ENCODE results near the gene ZBTB7C. TPM values are rescaled to one million over a fixed set of nuclear protein-coding genes. Genes with fewer than 3 reads are reported as not detected.

ZBTB7C gene
- total RNA-seq, 2 experiments from 2014 or later = not detected

DNA sequence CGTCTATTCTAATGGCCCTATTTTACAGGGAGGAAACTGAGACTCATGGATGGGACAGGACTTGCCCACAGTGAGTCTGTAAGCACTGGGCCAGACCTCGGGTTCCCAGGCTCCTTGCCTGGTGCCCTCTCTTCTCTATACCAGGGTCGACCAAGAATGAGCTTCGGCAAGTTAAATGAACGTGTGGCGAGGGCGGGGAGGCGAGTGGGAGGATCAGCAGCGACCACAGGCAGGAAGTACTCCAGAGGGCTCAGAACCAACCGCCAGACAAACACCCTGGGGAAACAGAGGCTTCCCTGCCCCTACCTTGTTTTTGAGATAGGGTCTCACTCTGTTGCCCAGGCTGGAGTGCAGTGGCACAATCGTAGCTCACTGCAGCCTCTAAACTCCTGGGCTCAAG lies 301.0 kb downstream of the ZBTB7C start:
- H3K4me2 ChIP-seq (ENCODE audit: low read length) = no peak overlapping the region
- H3K36me3 ChIP-seq (ENCODE audit: insufficient read depth, low read length) = no peaks in the 10 kb centered on the region
- no peaks in the 10 kb centered on the region for H3K4me1 ChIP-seq (ENCODE audit: insufficient read depth, low read length, poor library complexity, severe bottlenecking)
- TF ChIP-seq EZH2phosphoT487 (IDR thresholded peaks at IDR 0.05; ENCODE audit: borderline replicate concordance, low read depth, low read length) = no peak
- TF ChIP-seq, protein P1, sequence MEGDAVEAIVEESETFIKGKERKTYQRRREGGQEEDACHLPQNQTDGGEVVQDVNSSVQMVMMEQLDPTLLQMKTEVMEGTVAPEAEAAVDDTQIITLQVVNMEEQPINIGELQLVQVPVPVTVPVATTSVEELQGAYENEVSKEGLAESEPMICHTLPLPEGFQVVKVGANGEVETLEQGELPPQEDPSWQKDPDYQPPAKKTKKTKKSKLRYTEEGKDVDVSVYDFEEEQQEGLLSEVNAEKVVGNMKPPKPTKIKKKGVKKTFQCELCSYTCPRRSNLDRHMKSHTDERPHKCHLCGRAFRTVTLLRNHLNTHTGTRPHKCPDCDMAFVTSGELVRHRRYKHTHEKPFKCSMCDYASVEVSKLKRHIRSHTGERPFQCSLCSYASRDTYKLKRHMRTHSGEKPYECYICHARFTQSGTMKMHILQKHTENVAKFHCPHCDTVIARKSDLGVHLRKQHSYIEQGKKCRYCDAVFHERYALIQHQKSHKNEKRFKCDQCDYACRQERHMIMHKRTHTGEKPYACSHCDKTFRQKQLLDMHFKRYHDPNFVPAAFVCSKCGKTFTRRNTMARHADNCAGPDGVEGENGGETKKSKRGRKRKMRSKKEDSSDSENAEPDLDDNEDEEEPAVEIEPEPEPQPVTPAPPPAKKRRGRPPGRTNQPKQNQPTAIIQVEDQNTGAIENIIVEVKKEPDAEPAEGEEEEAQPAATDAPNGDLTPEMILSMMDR (conservative IDR thresholded peaks at IDR 0.05; ENCODE audit: low read length) = no peak
- no peaks in the 10 kb centered on the region for H3K9me3 ChIP-seq (ENCODE audit: low read length)
- no peaks in the 10 kb centered on the region for H3K9me2 ChIP-seq (ENCODE audit: insufficient read depth, low read length)
- intact Hi-C loops (cut with micrococcal nuclease; ENCODE audit: unreplicated experiment) = no loop called here
- H3K4me3 ChIP-seq (ENCODE audit: low read depth, low read length, poor library complexity, severe bottlenecking) = no peak overlapping the region
- H3K79me2 ChIP-seq (ENCODE audit: insufficient read depth, low read depth, low read length) = no peaks in the 10 kb centered on the region
- no TSS peak for BruUV-seq (replicated peaks)
- H2AFZ ChIP-seq (ENCODE audit: low read length) = no peak overlapping the region
- no peaks in the 10 kb centered on the region for H4K20me1 ChIP-seq (ENCODE audit: insufficient read depth, low read length)
- CTCF ChIA-PET (ENCODE audit: unreplicated experiment) = no interaction called here
- POLR2A ChIA-PET = interaction anchor here (1.2 kb wide), 1 partner anchor 10 kb away, joined by 6 read pairs; no protein-coding TSS in a partner anchor
- H3K27ac ChIP-seq (ENCODE audit: low read depth, low read length, poor library complexity, severe bottlenecking) = no peak overlapping the region
- no peak for DNase-seq (ENCODE audit: low spot score)

DNA sequence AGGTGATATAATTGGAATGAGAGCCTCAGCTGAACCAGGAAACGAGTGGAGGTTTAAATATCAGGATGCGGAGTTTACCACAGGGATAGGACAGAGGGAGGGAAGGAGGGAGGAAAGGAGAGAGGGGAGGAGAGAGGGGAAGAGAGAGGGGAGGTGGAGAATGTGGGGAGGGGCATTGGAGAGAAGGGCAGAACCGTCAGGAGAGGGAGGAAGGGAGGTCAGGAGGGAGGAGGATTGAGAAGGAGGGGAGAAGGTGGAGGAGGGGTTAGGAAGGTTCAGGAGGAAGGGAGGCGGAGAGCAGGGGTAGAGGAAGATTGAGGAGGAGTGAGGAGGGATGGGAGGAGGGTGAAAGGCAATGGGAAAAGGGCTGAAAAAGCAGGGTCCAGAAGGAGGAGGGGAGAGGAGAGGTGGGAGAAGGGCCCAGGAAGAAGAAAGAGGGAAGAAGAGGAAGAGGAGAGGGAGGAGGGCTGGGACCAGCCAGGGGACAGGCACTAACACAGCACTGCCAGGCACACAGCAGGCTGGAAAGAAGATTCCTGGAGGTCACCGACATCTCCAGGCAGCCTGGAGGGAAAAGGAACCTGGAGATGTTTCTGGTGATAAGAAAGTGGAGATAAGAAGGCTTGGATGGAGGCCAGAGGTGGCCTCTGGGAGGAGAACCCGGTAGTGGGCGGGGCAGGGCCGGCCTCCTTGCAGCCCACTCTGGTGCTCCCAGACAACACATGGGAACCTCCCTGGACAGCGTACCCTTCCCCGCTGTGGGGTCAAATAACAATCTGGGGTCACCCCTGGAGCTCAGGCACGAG lies 302.0 kb downstream of the ZBTB7C start:
- no peaks in the 10 kb centered on the region for H3K9me2 ChIP-seq (ENCODE audit: insufficient read depth, low read length)
- POLR2A ChIA-PET = interaction anchor here (1.2 kb wide), 1 partner anchor 11 kb away, joined by 6 read pairs; no protein-coding TSS in a partner anchor
- intact Hi-C loops (cut with micrococcal nuclease; ENCODE audit: unreplicated experiment) = no loop called here
- H3K4me1 ChIP-seq (ENCODE audit: insufficient read depth, low read length, poor library complexity, severe bottlenecking) = no peaks in the 10 kb centered on the region
- H3K4me3 ChIP-seq (ENCODE audit: low read depth, low read length, poor library complexity, severe bottlenecking) = no peak overlapping the region
- H2AFZ ChIP-seq (ENCODE audit: low read length) = no peak overlapping the region
- no peak overlapping the region for H3K4me2 ChIP-seq (ENCODE audit: low read length)
- DNase-seq (ENCODE audit: low spot score) = no peak
- H3K27ac ChIP-seq (ENCODE audit: low read depth, low read length, poor library complexity, severe bottlenecking) = no peak overlapping the region
- CTCF ChIA-PET (ENCODE audit: unreplicated experiment) = no interaction called here
- H3K79me2 ChIP-seq (ENCODE audit: insufficient read depth, low read depth, low read length) = no peaks in the 10 kb centered on the region
- TF ChIP-seq, protein P1 (conservative IDR thresholded peaks at IDR 0.05; ENCODE audit: low read length) = no peak
- no peak for TF ChIP-seq EZH2phosphoT487 (IDR thresholded peaks at IDR 0.05; ENCODE audit: borderline replicate concordance, low read depth, low read length)
- no peaks in the 10 kb centered on the region for H3K36me3 ChIP-seq (ENCODE audit: insufficient read depth, low read length)
- no peaks in the 10 kb centered on the region for H4K20me1 ChIP-seq (ENCODE audit: insufficient read depth, low read length)
- H3K9me3 ChIP-seq (ENCODE audit: low read length) = no peaks in the 10 kb centered on the region
- no TSS peak for BruUV-seq (replicated peaks)

DNA sequence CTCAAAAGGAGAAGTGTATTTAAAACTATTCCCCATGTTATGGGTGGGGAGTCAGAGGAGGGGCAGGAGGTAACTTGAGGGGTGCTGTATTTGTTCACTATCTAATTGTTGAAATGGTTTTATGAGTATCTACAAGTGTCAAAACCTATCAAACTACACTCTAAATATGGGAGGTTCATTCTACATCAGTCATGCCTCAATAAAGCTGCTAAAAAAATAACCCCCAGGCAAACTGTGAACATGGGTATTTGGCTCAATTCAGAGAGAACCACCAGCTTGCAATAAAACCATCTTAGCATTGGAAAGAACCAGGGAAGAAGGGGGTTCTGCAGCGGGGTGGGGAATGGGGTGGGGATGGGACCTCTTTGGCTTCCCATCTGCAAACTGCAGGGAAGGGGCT lies 302.7 kb downstream of the ZBTB7C start:
- H3K36me3 ChIP-seq (ENCODE audit: insufficient read depth, low read length) = no peaks in the 10 kb centered on the region
- no peaks in the 10 kb centered on the region for H4K20me1 ChIP-seq (ENCODE audit: insufficient read depth, low read length)
- H3K4me1 ChIP-seq (ENCODE audit: insufficient read depth, low read length, poor library complexity, severe bottlenecking) = no peaks in the 10 kb centered on the region
- no peak overlapping the region for H2AFZ ChIP-seq (ENCODE audit: low read length)
- ChIA-PET CTCF (ENCODE audit: unreplicated experiment) (no interaction called here), POLR2A (no interaction called here)
- no peak for DNase-seq (ENCODE audit: low spot score)
- TF ChIP-seq, protein P1 (conservative IDR thresholded peaks at IDR 0.05; ENCODE audit: low read length) = no peak
- no peak for TF ChIP-seq EZH2phosphoT487 (IDR thresholded peaks at IDR 0.05; ENCODE audit: borderline replicate concordance, low read depth, low read length)
- intact Hi-C loops (cut with micrococcal nuclease; ENCODE audit: unreplicated experiment) = no loop called here
- no peaks in the 10 kb centered on the region for H3K9me3 ChIP-seq (ENCODE audit: low read length)
- BruUV-seq (replicated peaks) = no TSS peak
- no peaks in the 10 kb centered on the region for H3K9me2 ChIP-seq (ENCODE audit: insufficient read depth, low read length)
- H3K79me2 ChIP-seq (ENCODE audit: insufficient read depth, low read depth, low read length) = no peaks in the 10 kb centered on the region
- no peak overlapping the region for H3K4me3 ChIP-seq (ENCODE audit: low read depth, low read length, poor library complexity, severe bottlenecking)
- no peak overlapping the region for H3K27ac ChIP-seq (ENCODE audit: low read depth, low read length, poor library complexity, severe bottlenecking)
- no peak overlapping the region for H3K4me2 ChIP-seq (ENCODE audit: low read length)

Data from OCI-LY7 (cell line).